Panc1 (cell line): ENCODE results near the gene ZBTB7B. TPM values are rescaled to one million over a fixed set of nuclear protein-coding genes. Genes with fewer than 3 reads are reported as not detected.

Experiments used
- ATAC-seq: fragments of 200-7000 bp; cut with Tn5 transposase; 2 replicates; pipeline ENCODE4 v1.9.1; 2020; ENCODE audit warnings: mild to moderate bottlenecking, moderate library complexity
- BruUV-seq: library from RNA; stranded (reverse); fragments of 400-500 nt; replicated peaks from 2 replicates; lab custom pipeline; 2021; lab: Mats Ljungman, UMichigan
- CTCF ChIA-PET: fragments of 300-600 bp; sonication (Branson Sonifier 250); formaldehyde crosslinking; loops from one replicate; lab custom pipeline; 2022; ENCODE audit warnings: antibody characterized with exemption; lab: Charles Lee
- POLR2A ChIA-PET: fragments of 300-600 bp; sonication (Branson Sonifier 250); formaldehyde crosslinking; loops from one replicate; lab custom pipeline; 2022; ENCODE audit warnings: antibody characterized with exemption; lab: Charles Lee
- DNase-seq: peaks from one replicate; pipeline ENCODE4 v3.0.0-alpha.2; 2010; ENCODE audit warnings: low read depth, low spot score
- H3K27ac ChIP-seq: 2 replicates; pipeline ENCODE4 v1.5.1; 2011; ENCODE audit warnings: mild to moderate bottlenecking, low read length, inconsistent platforms
- H3K27me3 ChIP-seq: fragments of 200-500 bp; sonication (Bioruptor generic); 2 replicates; pipeline ENCODE4 v1.6.0; 2014; ENCODE audit warnings: low read length, inconsistent platforms; ENCODE audit not compliant: control insufficient read depth, insufficient read depth
- H3K36me3 ChIP-seq: fragments of 200-500 bp; sonication (Bioruptor generic); 2 replicates; pipeline ENCODE4 v1.5.1; 2014; ENCODE audit warnings: inconsistent platforms, mild to moderate bottlenecking, low read length, moderate library complexity; ENCODE audit not compliant: control insufficient read depth, insufficient read depth
- H3K4me1 ChIP-seq: 2 replicates; pipeline ENCODE4 v1.5.1; 2011; ENCODE audit warnings: inconsistent platforms, mild to moderate bottlenecking, low read length, moderate library complexity; ENCODE audit not compliant: control insufficient read depth, insufficient read depth
- H3K4me3 ChIP-seq, 2 experiments: 2 replicates each; pipeline ENCODE4 v1.5.1; 2011 to 2012; ENCODE audit warnings: low read depth in 2 of 2, low read length in 2 of 2, mild to moderate bottlenecking in 2 of 2, inconsistent platforms in 1 of 2, moderate library complexity in 1 of 2
- H3K9me3 ChIP-seq: fragments of 200-500 bp; sonication (Bioruptor generic); 2 replicates; pipeline ENCODE4 v1.5.1; 2014; ENCODE audit warnings: low read depth, mild to moderate bottlenecking, inconsistent platforms, low read length, moderate library complexity; ENCODE audit not compliant: control insufficient read depth, insufficient read depth
- CTCF ChIP-seq: fragments of 450-650 bp; IDR thresholded peaks from 2 replicates; pipeline ENCODE4 v1.5.1; 2017; ENCODE audit warnings: mild to moderate bottlenecking
- POLR2AphosphoS5 ChIP-seq: IDR thresholded peaks from 2 replicates; pipeline ENCODE4 v1.6.1; 2012; ENCODE audit warnings: mild to moderate bottlenecking, low read depth, low read length, moderate library complexity
- REST ChIP-seq, 2 experiments: IDR thresholded peaks; 2 replicates each; pipeline ENCODE4 v1.6.1; 2011 to 2012; ENCODE audit warnings: low read depth in 2 of 2, control low read depth in 1 of 2, low read length in 1 of 2, mild to moderate bottlenecking in 1 of 2, moderate library complexity in 1 of 2; ENCODE audit not compliant: insufficient read depth in 1 of 2
- SIN3A ChIP-seq: IDR thresholded peaks from 2 replicates; pipeline ENCODE4 v1.6.1; 2012; ENCODE audit warnings: low read depth, mild to moderate bottlenecking, low read length, moderate library complexity, borderline replicate concordance; ENCODE audit not compliant: insufficient read depth
- TCF7L2 ChIP-seq: IDR thresholded peaks from 2 replicates; pipeline ENCODE4 v1.6.1; 2011; ENCODE audit warnings: mild to moderate bottlenecking, low read depth, low read length, inconsistent platforms
- in situ Hi-C: cut with HindIII; loops from 2 replicates; pipeline ENCODE4 v1.10.0; 2016; ENCODE audit warnings: low sequenced_read_pairs, low pct_unique_long_range_greater_than_20kb
- intact Hi-C: fragments of 100-400 bp; cut with micrococcal nuclease; formaldehyde crosslinking; loops from one replicate; pipeline ENCODE4 v1.10.0; 2022; ENCODE audit not compliant: unreplicated experiment
- total RNA-seq: library from RNA; stranded (reverse); gene quantifications from one replicate; pipeline ENCODE4 v1.2.1, GENCODE V29; 2021; ENCODE audit not compliant: unreplicated experiment

The ZBTB7B gene
- total RNA-seq, 1 experiment from 2014 or later: 55.8 TPM

GRCh38 chr1:155030899-155031298, 28.3 kb downstream of the ZBTB7B start:
- H3K4me3 ChIP-seq: no peak overlapping the region
- POLR2A ChIA-PET: no interaction called here
- no TSS peak for BruUV-seq
- DNase-seq: no peak
- H3K4me1 ChIP-seq: no peaks in the 10 kb centered on the region
- TF ChIP-seq SIN3A (no peak), CTCF (no peak), REST (IDR thresholded peaks at IDR 0.05; ENCODE audit: insufficient read depth in 1 of 2, low read depth in 2 of 2, low read length in 1 of 2) (no peak), POLR2AphosphoS5 (no peak), TCF7L2 (no peak)
- H3K36me3 ChIP-seq: no peaks in the 10 kb centered on the region
- ATAC-seq: peak; percentile 26; the same call in 1 of the 2 replicates
- CTCF ChIA-PET: interaction anchor here (0.6 kb wide), 1 partner anchor 471 kb away, joined by 3 read pairs; no protein-coding TSS in a partner anchor
- H3K9me3 ChIP-seq: no peaks in the 10 kb centered on the region
- no peak overlapping the region for H3K27ac ChIP-seq
- in situ Hi-C loops (no loop called here), intact Hi-C loops (no loop called here)
- no peaks in the 10 kb centered on the region for H3K27me3 ChIP-seq

- Histone ChIP-seq H3K27ac (no peak overlapping the region), H3K27me3 (no peaks in the 10 kb centered on the region), H3K9me3 (no peaks in the 10 kb centered on the region), H3K4me3 (no peak overlapping the region), H3K4me1 (no peaks in the 10 kb centered on the region), H3K36me3 (no peaks in the 10 kb centered on the region)
- no TSS peak for BruUV-seq
- TF ChIP-seq TCF7L2: no peak
- POLR2A ChIA-PET: interaction anchor here (0.5 kb wide), 1 partner anchor 59 kb away, joined by 15 read pairs; no protein-coding TSS in a partner anchor
- intact Hi-C loops: no loop called here
- CTCF ChIA-PET: no interaction called here
- DNase-seq (no peak), ATAC-seq (no peak)
- in situ Hi-C loops: no loop called here
Measured at GRCh38 chr1:155032886-155033285, 30.3 kb downstream of the ZBTB7B start.

GRCh38 chr1:155033524-155033923, 30.9 kb downstream of the ZBTB7B start, which contains the start of the genes DCST1 and DCST2:
Gene DCST1 (plus strand): TSS chr1:155033824. CDS start chr1:155034037, 213 bp downstream.
Gene DCST2 (minus strand): TSS chr1:155033781. CDS start chr1:155033701, 80 bp downstream.
- Histone ChIP-seq H3K27ac (no peak within 1 kb of the TSS), H3K4me1 (no peaks in the 10 kb centered on the region), H3K27me3 (no peaks in the 10 kb centered on the region), H3K36me3 (no peaks in the 10 kb centered on the region), H3K9me3 (no peaks in the 10 kb centered on the region), H3K4me3 (no peak within 1 kb of the TSS)
- in situ Hi-C loops: no loop called here
- ATAC-seq: no peak
- no peak for DNase-seq
- no TSS peak for BruUV-seq
- TF ChIP-seq POLR2AphosphoS5 (no peak), TCF7L2 (no peak), SIN3A (no peak), REST (IDR thresholded peaks at IDR 0.05; ENCODE audit: insufficient read depth in 1 of 2, low read depth in 2 of 2, low read length in 1 of 2) (no peak), CTCF (no peak)
- intact Hi-C loops: no loop called here
- CTCF ChIA-PET: no interaction called here
- POLR2A ChIA-PET: no interaction called here
